ENCODE measurements around the gene IMMP2L.

Gene IMMP2L

GRCh38 chr7:111242141-111242755 is 320.0 kb downstream of the IMMP2L start:
- no peaks in the 10 kb centered on the region for H3K36me3 ChIP-seq (ENCODE audit: control insufficient read depth in 5 of 5, insufficient read depth in 5 of 5, low read length in 5 of 5)
- H3K4me3 ChIP-seq (ENCODE audit: low read depth in 1 of 5, low read length in 5 of 5) = no peak overlapping the region
- no peak overlapping the region for H3K9ac ChIP-seq (ENCODE audit: low read length in 5 of 5)
- no peak overlapping the region for H3K27ac ChIP-seq (ENCODE audit: low read depth, low read length)
- H3K9me3 ChIP-seq (ENCODE audit: control insufficient read depth in 5 of 5, low read length in 5 of 5) = no peaks in the 10 kb centered on the region
- no peaks in the 10 kb centered on the region for H3K27me3 ChIP-seq (ENCODE audit: control insufficient read depth in 5 of 5, insufficient read depth in 4 of 5, low read length in 5 of 5)
- H3K4me1 ChIP-seq (ENCODE audit: control insufficient read depth in 5 of 5, insufficient read depth in 5 of 5, low read length in 5 of 5) = peaks cover 0 to 16% (median 9%) of the 10 kb centered on the region in 5 donors

GRCh38 chr7:111240371-111240770 is 321.9 kb downstream of the IMMP2L start:
- Histone ChIP-seq H3K4me3 (ENCODE audit: low read depth in 1 of 5, low read length in 5 of 5) (no peak overlapping the region), H3K27ac (ENCODE audit: low read depth, low read length) (no peak overlapping the region), H3K4me1 (ENCODE audit: control insufficient read depth in 5 of 5, insufficient read depth in 5 of 5, low read length in 5 of 5) (peaks cover 0 to 16% (median 9%) of the 10 kb centered on the region in 5 donors), H3K9me3 (ENCODE audit: control insufficient read depth in 5 of 5, low read length in 5 of 5) (no peaks in the 10 kb centered on the region), H3K36me3 (ENCODE audit: control insufficient read depth in 5 of 5, insufficient read depth in 5 of 5, low read length in 5 of 5) (no peaks in the 10 kb centered on the region), H3K27me3 (ENCODE audit: control insufficient read depth in 5 of 5, insufficient read depth in 4 of 5, low read length in 5 of 5) (no peaks in the 10 kb centered on the region), H3K9ac (ENCODE audit: low read length in 5 of 5) (no peak overlapping the region)

DNA sequence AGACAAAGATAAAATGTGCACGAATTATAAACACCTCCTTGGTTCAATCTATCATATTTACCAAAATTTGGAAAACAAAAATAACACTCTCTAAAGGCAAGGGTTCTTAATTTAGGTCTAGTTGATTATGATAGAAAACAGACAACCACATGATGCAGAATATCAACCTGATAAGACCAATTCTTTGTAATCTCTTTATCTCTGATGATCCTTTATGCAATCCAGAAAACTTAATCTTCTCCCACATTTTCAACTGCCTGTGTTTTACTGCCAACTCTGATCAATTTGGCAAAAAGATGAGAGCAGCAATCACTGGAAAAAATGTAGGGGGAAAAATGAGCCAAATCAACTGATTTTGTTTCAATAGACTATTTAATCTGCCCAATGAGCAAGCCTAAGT is 322.9 kb downstream of the IMMP2L start:
- H3K27ac ChIP-seq (ENCODE audit: low read depth, low read length) = peak overlapping the region; percentile 75
- H3K9ac ChIP-seq (ENCODE audit: low read length in 5 of 5) = no peak overlapping the region
- H3K36me3 ChIP-seq (ENCODE audit: control insufficient read depth in 5 of 5, insufficient read depth in 5 of 5, low read length in 5 of 5) = no peaks in the 10 kb centered on the region
- H3K9me3 ChIP-seq (ENCODE audit: control insufficient read depth in 5 of 5, low read length in 5 of 5) = no peaks in the 10 kb centered on the region
- peak overlapping the region in 2 of 5 donors; percentile 41 to 60 for H3K4me3 ChIP-seq (ENCODE audit: low read depth in 1 of 5, low read length in 5 of 5)
- peaks cover 0 to 16% (median 9%) of the 10 kb centered on the region in 5 donors for H3K4me1 ChIP-seq (ENCODE audit: control insufficient read depth in 5 of 5, insufficient read depth in 5 of 5, low read length in 5 of 5)
- H3K27me3 ChIP-seq (ENCODE audit: control insufficient read depth in 5 of 5, insufficient read depth in 4 of 5, low read length in 5 of 5) = no peaks in the 10 kb centered on the region

DNA sequence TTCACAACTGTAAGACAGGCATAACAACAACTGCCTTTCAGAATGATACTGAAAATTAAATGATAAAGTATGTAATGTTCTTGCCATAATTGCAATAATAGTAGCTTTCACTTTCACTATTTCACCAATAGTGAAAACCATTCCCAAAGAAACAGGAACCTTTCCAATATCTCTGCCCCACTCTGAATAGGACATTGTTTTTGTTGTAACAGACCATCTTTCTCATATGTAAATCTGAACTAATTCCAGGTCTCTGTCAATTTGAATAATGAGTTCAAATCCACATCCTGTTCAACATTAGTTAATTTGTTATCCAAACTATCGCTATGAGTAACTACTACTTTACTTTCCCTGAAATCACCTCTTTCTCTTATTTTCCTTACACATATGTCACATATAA is 323.4 kb downstream of the IMMP2L start:
- Histone ChIP-seq H3K4me1 (ENCODE audit: control insufficient read depth in 5 of 5, insufficient read depth in 5 of 5, low read length in 5 of 5) (peaks cover 0 to 16% (median 9%) of the 10 kb centered on the region in 5 donors), H3K9ac (ENCODE audit: low read length in 5 of 5) (peak overlapping the region in 4 of 5 donors; percentile 1 to 48 (median 21)), H3K27ac (ENCODE audit: low read depth, low read length) (peak overlapping the region; percentile 75), H3K36me3 (ENCODE audit: control insufficient read depth in 5 of 5, insufficient read depth in 5 of 5, low read length in 5 of 5) (no peaks in the 10 kb centered on the region), H3K4me3 (ENCODE audit: low read depth in 1 of 5, low read length in 5 of 5) (peak overlapping the region; percentile 13 to 60 (median 41)), H3K27me3 (ENCODE audit: control insufficient read depth in 5 of 5, insufficient read depth in 4 of 5, low read length in 5 of 5) (no peaks in the 10 kb centered on the region), H3K9me3 (ENCODE audit: control insufficient read depth in 5 of 5, low read length in 5 of 5) (no peaks in the 10 kb centered on the region)

DNA sequence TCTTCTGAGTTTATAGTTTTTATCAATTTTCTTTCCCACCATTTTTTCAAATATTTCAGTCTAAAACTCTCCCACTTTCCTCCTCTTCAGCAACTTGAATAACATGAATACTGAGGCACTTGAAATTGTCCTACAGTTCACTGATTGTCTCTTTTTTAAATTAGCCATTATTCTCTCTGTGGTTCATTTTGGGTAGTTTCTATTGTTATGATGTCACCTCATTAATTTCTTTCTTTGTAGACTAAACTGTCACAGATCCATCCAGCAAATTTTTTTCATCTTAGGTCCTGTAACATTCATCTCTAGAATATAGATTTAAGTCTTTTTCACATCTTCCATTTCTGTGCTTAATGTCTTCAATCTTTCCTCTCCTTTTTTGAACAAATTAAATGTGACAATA is 326.6 kb downstream of the IMMP2L start:
- H3K4me3 ChIP-seq (ENCODE audit: low read depth in 1 of 5, low read length in 5 of 5) = no peak overlapping the region
- no peaks in the 10 kb centered on the region for H3K36me3 ChIP-seq (ENCODE audit: control insufficient read depth in 5 of 5, insufficient read depth in 5 of 5, low read length in 5 of 5)
- no peak overlapping the region for H3K27ac ChIP-seq (ENCODE audit: low read depth, low read length)
- no peaks in the 10 kb centered on the region for H3K9me3 ChIP-seq (ENCODE audit: control insufficient read depth in 5 of 5, low read length in 5 of 5)
- H3K27me3 ChIP-seq (ENCODE audit: control insufficient read depth in 5 of 5, insufficient read depth in 4 of 5, low read length in 5 of 5) = no peaks in the 10 kb centered on the region
- H3K4me1 ChIP-seq (ENCODE audit: control insufficient read depth in 5 of 5, insufficient read depth in 5 of 5, low read length in 5 of 5) = peaks cover 0 to 16% (median 12%) of the 10 kb centered on the region in 5 donors
- H3K9ac ChIP-seq (ENCODE audit: low read length in 5 of 5) = no peak overlapping the region

- Histone ChIP-seq H3K4me1 (ENCODE audit: control insufficient read depth in 5 of 5, insufficient read depth in 5 of 5, low read length in 5 of 5) (peaks cover 0 to 12% (median 7%) of the 10 kb centered on the region in 5 donors), H3K27ac (ENCODE audit: low read depth, low read length) (no peak overlapping the region), H3K4me3 (ENCODE audit: low read depth in 1 of 5, low read length in 5 of 5) (no peak overlapping the region), H3K36me3 (ENCODE audit: control insufficient read depth in 5 of 5, insufficient read depth in 5 of 5, low read length in 5 of 5) (no peaks in the 10 kb centered on the region), H3K27me3 (ENCODE audit: control insufficient read depth in 5 of 5, insufficient read depth in 4 of 5, low read length in 5 of 5) (no peaks in the 10 kb centered on the region), H3K9me3 (ENCODE audit: control insufficient read depth in 5 of 5, low read length in 5 of 5) (no peaks in the 10 kb centered on the region), H3K9ac (ENCODE audit: low read length in 5 of 5) (no peak overlapping the region)
Measured at GRCh38 chr7:111232249-111233084, 329.8 kb downstream of the IMMP2L start.

DNA sequence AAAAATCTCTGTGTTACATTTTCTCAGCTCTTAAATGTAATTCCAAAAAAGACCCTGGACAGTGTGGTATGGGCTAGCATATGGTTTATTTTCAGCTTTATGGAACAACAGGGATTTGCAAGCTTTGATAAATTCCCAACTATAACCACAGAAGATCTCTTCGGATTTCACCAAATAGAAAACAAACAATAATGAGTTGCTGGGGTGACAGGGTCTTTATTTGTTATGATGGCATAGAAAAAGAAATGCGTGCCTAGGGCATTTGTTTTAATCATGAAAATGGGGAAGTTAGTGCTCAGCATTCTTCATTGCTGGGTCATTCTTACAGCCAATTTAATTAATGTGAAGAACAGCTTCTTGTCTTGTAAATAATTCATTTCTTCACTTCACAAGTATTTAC is 332.4 kb downstream of the IMMP2L start:
- no peak overlapping the region for H3K27ac ChIP-seq (ENCODE audit: low read depth, low read length)
- H3K27me3 ChIP-seq (ENCODE audit: control insufficient read depth in 5 of 5, insufficient read depth in 4 of 5, low read length in 5 of 5) = no peaks in the 10 kb centered on the region
- H3K9ac ChIP-seq (ENCODE audit: low read length in 5 of 5) = no peak overlapping the region
- H3K4me3 ChIP-seq (ENCODE audit: low read depth in 1 of 5, low read length in 5 of 5) = peak overlapping the region in 1 of 5 donors; percentile 9
- no peaks in the 10 kb centered on the region for H3K9me3 ChIP-seq (ENCODE audit: control insufficient read depth in 5 of 5, low read length in 5 of 5)
- H3K36me3 ChIP-seq (ENCODE audit: control insufficient read depth in 5 of 5, insufficient read depth in 5 of 5, low read length in 5 of 5) = no peaks in the 10 kb centered on the region
- peaks cover 0 to 17% (median 7%) of the 10 kb centered on the region in 5 donors for H3K4me1 ChIP-seq (ENCODE audit: control insufficient read depth in 5 of 5, insufficient read depth in 5 of 5, low read length in 5 of 5)

DNA sequence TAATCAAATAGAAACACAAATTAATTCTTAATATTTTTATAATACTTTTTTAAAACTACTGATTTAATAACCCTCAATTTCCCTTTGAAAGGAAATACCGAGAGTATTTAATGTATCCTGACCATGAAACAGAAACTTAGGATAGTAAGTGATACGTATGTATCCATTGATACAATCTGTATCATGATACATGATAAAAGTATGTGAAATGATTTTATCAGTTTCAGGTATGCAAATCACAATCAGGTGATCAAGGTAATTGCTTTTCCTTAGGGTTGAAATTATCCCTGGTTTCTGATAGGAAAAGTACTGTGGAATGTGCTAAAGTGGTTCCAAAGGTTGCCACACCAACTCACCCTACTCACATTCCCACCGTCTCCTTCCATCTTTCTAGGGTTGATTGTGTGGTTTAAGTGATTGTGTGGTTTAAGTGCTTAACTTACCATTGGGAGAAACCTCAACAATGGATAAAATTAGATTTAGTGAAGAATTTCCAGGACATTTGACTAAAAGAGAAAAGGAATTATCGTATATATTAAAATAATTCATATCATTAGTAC is 333.0 kb downstream of the IMMP2L start:
- Histone ChIP-seq H3K9me3 (ENCODE audit: control insufficient read depth in 5 of 5, low read length in 5 of 5) (no peaks in the 10 kb centered on the region), H3K36me3 (ENCODE audit: control insufficient read depth in 5 of 5, insufficient read depth in 5 of 5, low read length in 5 of 5) (no peaks in the 10 kb centered on the region), H3K4me1 (ENCODE audit: control insufficient read depth in 5 of 5, insufficient read depth in 5 of 5, low read length in 5 of 5) (peaks cover 0 to 23% (median 7%) of the 10 kb centered on the region in 5 donors), H3K9ac (ENCODE audit: low read length in 5 of 5) (no peak overlapping the region), H3K27ac (ENCODE audit: low read depth, low read length) (no peak overlapping the region), H3K27me3 (ENCODE audit: control insufficient read depth in 5 of 5, insufficient read depth in 4 of 5, low read length in 5 of 5) (no peaks in the 10 kb centered on the region), H3K4me3 (ENCODE audit: low read depth in 1 of 5, low read length in 5 of 5) (no peak overlapping the region)

GRCh38 chr7:111228437-111228836 is 333.9 kb downstream of the IMMP2L start:
- H3K4me1 ChIP-seq (ENCODE audit: control insufficient read depth in 5 of 5, insufficient read depth in 5 of 5, low read length in 5 of 5) = peaks cover 0 to 23% (median 7%) of the 10 kb centered on the region in 5 donors
- no peaks in the 10 kb centered on the region for H3K36me3 ChIP-seq (ENCODE audit: control insufficient read depth in 5 of 5, insufficient read depth in 5 of 5, low read length in 5 of 5)
- no peak overlapping the region for H3K27ac ChIP-seq (ENCODE audit: low read depth, low read length)
- H3K27me3 ChIP-seq (ENCODE audit: control insufficient read depth in 5 of 5, insufficient read depth in 4 of 5, low read length in 5 of 5) = no peaks in the 10 kb centered on the region
- no peaks in the 10 kb centered on the region for H3K9me3 ChIP-seq (ENCODE audit: control insufficient read depth in 5 of 5, low read length in 5 of 5)
- H3K4me3 ChIP-seq (ENCODE audit: low read depth in 1 of 5, low read length in 5 of 5) = no peak overlapping the region
- H3K9ac ChIP-seq (ENCODE audit: low read length in 5 of 5) = no peak overlapping the region

- Histone ChIP-seq H3K9ac (ENCODE audit: low read length in 5 of 5) (no peak overlapping the region), H3K4me3 (ENCODE audit: low read depth in 1 of 5, low read length in 5 of 5) (no peak overlapping the region), H3K9me3 (ENCODE audit: control insufficient read depth in 5 of 5, low read length in 5 of 5) (no peaks in the 10 kb centered on the region), H3K27me3 (ENCODE audit: control insufficient read depth in 5 of 5, insufficient read depth in 4 of 5, low read length in 5 of 5) (no peaks in the 10 kb centered on the region), H3K4me1 (ENCODE audit: control insufficient read depth in 5 of 5, insufficient read depth in 5 of 5, low read length in 5 of 5) (peaks cover 0 to 23% (median 3%) of the 10 kb centered on the region in 5 donors), H3K36me3 (ENCODE audit: control insufficient read depth in 5 of 5, insufficient read depth in 5 of 5, low read length in 5 of 5) (no peaks in the 10 kb centered on the region), H3K27ac (ENCODE audit: low read depth, low read length) (no peak overlapping the region)
Measured at GRCh38 chr7:111226800-111227199, 335.5 kb downstream of the IMMP2L start.
